HG02571 (cell line): ENCODE measurements around the gene ANO2.

Source experiments
- ATAC-seq: cut with Tn5 transposase; IDR thresholded peaks from one replicate; pipeline ENCODE4 v1.9.1; 2021; ENCODE audit warnings: mild to moderate bottlenecking, moderate library complexity; ENCODE audit not compliant: unreplicated experiment

ANO2 gene

GRCh38 chr12:5627053-5627630, 317.9 kb downstream of the ANO2 start:
- ATAC-seq = no peak

GRCh38 chr12:5626151-5626550, 318.9 kb downstream of the ANO2 start:
- no peak for ATAC-seq

- no peak for ATAC-seq
These were observed 320.4 kb downstream of the ANO2 start for GRCh38 chr12:5624486-5625272.

- no peak for ATAC-seq
These were observed 321.6 kb downstream of the ANO2 start for GRCh38 chr12:5623411-5623810.

- ATAC-seq = no peak
These were observed 322.8 kb downstream of the ANO2 start for GRCh38 chr12:5622280-5622679.

- ATAC-seq = no peak
These were observed 323.7 kb downstream of the ANO2 start for GRCh38 chr12:5621329-5621728.

- no peak for ATAC-seq
These were observed 324.2 kb downstream of the ANO2 start for GRCh38 chr12:5620896-5621295.

GRCh38 chr12:5619628-5620027, 325.4 kb downstream of the ANO2 start:
- no peak for ATAC-seq

- no peak for ATAC-seq
These were observed 328.2 kb downstream of the ANO2 start for GRCh38 chr12:5616854-5617253.

GRCh38 chr12:5615760-5616159, 329.3 kb downstream of the ANO2 start:
- no peak for ATAC-seq

GRCh38 chr12:5614256-5614655, 330.8 kb downstream of the ANO2 start:
- no peak for ATAC-seq

GRCh38 chr12:5612556-5613410, 332.3 kb downstream of the ANO2 start:
- no peak for ATAC-seq

GRCh38 chr12:5611162-5611561, 333.9 kb downstream of the ANO2 start:
- no peak for ATAC-seq

- ATAC-seq = no peak
These were observed 345.7 kb downstream of the ANO2 start for GRCh38 chr12:5599378-5599777.

GRCh38 chr12:5593998-5594397, 351.1 kb downstream of the ANO2 start:
- no peak for ATAC-seq

- ATAC-seq = no peak
These were observed 352.0 kb downstream of the ANO2 start for GRCh38 chr12:5593086-5593485.

- ATAC-seq = no peak
These were observed 352.7 kb downstream of the ANO2 start for GRCh38 chr12:5592310-5592709.

- ATAC-seq = no peak
These were observed 354.7 kb downstream of the ANO2 start for GRCh38 chr12:5590316-5590715.

GRCh38 chr12:5589054-5589453, 356.0 kb downstream of the ANO2 start:
- ATAC-seq = no peak

- no peak for ATAC-seq
These were observed 356.5 kb downstream of the ANO2 start for GRCh38 chr12:5588591-5588990.

GRCh38 chr12:5588176-5588575, 356.9 kb downstream of the ANO2 start:
- no peak for ATAC-seq

- ATAC-seq = no peak
These were observed 357.3 kb downstream of the ANO2 start for GRCh38 chr12:5587711-5588121.
